SK-N-SH treated with all-trans-retinoic acid at 6 μM for 48 hours (cell line): ENCODE data around the gene CPLX1.

ENCODE experiments used
- ZFP30 ChIP-seq: fragments of 450-650 bp; formaldehyde crosslinking; IDR thresholded peaks from 2 replicates; pipeline ENCODE4 v1.5.0; 2022; ENCODE audit warnings: mild to moderate bottlenecking, moderate library complexity
- TF ChIP-seq, protein P1 (sequence below): fragments of 250-450 bp; sonication (Bioruptor Pico); IDR thresholded peaks from 2 replicates; pipeline ENCODE4 v1.8.0; 2021; ENCODE audit warnings: low read depth, mild to moderate bottlenecking, moderate library complexity, borderline replicate concordance

DNA sequence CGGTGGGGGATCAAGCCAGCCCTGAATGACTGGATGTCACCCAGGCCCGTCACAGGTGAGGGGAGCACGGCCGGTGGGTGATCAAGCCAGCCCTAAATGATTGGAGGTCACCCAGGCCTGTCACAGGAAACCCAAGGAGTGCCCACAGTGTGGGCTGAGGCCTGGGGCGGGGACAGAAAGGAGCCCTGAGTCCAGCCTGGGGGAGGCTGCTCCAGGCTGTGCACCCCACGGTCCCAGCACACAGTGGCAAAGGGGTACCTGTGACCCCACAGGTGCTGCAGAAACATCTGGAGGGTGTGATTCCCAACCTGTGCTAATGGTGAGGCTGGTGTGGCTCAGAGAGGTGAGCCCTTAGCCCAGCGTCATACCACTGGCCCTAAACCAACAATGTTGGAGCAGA is 6.2 kb upstream of the CPLX1 start:
- no peak for TF ChIP-seq ZFP30 (CRISPR knock-in tag)
- TF ChIP-seq, protein P1, sequence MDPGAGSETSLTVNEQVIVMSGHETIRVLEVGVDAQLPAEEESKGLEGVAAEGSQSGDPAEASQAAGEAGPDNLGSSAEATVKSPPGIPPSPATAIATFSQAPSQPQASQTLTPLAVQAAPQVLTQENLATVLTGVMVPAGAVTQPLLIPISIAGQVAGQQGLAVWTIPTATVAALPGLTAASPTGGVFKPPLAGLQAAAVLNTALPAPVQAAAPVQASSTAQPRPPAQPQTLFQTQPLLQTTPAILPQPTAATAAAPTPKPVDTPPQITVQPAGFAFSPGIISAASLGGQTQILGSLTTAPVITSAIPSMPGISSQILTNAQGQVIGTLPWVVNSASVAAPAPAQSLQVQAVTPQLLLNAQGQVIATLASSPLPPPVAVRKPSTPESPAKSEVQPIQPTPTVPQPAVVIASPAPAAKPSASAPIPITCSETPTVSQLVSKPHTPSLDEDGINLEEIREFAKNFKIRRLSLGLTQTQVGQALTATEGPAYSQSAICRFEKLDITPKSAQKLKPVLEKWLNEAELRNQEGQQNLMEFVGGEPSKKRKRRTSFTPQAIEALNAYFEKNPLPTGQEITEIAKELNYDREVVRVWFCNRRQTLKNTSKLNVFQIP: no peak
